ENCODE results near the gene ITPR1.

ITPR1 gene

GRCh38 chr3:4708230-4708629 is 215.1 kb downstream of the ITPR1 start:
- TF ChIP-seq CTCF (IDR thresholded peaks at IDR 0.05; ENCODE audit: insufficient read depth, low read length) (no peak), SPI1 (IDR thresholded peaks at IDR 0.05; ENCODE audit: borderline replicate concordance, low read depth) (no peak), GABPA (IDR thresholded peaks at IDR 0.05; ENCODE audit: low read depth) (no peak), POLR2AphosphoS5 (IDR thresholded peaks at IDR 0.05; ENCODE audit: low read depth) (no peak)
- TF ChIP-seq, protein P1, sequence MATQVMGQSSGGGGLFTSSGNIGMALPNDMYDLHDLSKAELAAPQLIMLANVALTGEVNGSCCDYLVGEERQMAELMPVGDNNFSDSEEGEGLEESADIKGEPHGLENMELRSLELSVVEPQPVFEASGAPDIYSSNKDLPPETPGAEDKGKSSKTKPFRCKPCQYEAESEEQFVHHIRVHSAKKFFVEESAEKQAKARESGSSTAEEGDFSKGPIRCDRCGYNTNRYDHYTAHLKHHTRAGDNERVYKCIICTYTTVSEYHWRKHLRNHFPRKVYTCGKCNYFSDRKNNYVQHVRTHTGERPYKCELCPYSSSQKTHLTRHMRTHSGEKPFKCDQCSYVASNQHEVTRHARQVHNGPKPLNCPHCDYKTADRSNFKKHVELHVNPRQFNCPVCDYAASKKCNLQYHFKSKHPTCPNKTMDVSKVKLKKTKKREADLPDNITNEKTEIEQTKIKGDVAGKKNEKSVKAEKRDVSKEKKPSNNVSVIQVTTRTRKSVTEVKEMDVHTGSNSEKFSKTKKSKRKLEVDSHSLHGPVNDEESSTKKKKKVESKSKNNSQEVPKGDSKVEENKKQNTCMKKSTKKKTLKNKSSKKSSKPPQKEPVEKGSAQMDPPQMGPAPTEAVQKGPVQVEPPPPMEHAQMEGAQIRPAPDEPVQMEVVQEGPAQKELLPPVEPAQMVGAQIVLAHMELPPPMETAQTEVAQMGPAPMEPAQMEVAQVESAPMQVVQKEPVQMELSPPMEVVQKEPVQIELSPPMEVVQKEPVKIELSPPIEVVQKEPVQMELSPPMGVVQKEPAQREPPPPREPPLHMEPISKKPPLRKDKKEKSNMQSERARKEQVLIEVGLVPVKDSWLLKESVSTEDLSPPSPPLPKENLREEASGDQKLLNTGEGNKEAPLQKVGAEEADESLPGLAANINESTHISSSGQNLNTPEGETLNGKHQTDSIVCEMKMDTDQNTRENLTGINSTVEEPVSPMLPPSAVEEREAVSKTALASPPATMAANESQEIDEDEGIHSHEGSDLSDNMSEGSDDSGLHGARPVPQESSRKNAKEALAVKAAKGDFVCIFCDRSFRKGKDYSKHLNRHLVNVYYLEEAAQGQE (IDR thresholded peaks at IDR 0.05; ENCODE audit: insufficient replicate concordance, low read depth): no peak
- no peak for DNase-seq (ENCODE audit: low read depth in 1 of 2, low spot score in 1 of 2)
- Histone ChIP-seq H3K27ac (replicated peaks) (no peak overlapping the region), H3K27me3 (ENCODE audit: insufficient read depth, poor library complexity, severe bottlenecking) (no peaks in the 10 kb centered on the region), H3K4me3 (replicated peaks; ENCODE audit: insufficient read depth, low read length) (no peak overlapping the region)

DNA sequence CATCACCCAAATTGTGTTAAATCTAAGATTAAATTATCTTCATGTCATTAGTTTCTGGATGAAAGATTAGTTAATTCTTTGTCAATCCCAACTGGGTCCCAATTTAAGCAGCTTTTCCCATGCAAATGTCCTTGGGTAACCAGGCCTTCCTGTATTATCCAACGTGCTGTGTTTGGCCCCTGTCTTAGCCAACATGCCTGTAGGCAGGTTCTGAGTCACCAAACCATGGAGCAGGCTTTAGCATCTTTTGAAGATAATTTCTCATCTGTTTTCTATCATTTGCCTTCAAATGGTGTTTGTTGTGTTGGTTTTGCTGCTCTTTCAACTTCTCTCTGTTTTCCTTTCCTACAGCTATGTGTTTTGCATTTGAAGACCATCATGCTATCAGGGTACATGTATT is 216.2 kb downstream of the ITPR1 start:
- no peak for DNase-seq (ENCODE audit: low read depth in 1 of 2, low spot score in 1 of 2)
- H3K4me3 ChIP-seq (replicated peaks; ENCODE audit: insufficient read depth, low read length): no peak overlapping the region
- TF ChIP-seq GABPA (IDR thresholded peaks at IDR 0.05; ENCODE audit: low read depth) (no peak), CTCF (IDR thresholded peaks at IDR 0.05; ENCODE audit: insufficient read depth, low read length) (no peak), POLR2AphosphoS5 (IDR thresholded peaks at IDR 0.05; ENCODE audit: low read depth) (no peak), SPI1 (IDR thresholded peaks at IDR 0.05; ENCODE audit: borderline replicate concordance, low read depth) (no peak)
- TF ChIP-seq, protein P1 (IDR thresholded peaks at IDR 0.05; ENCODE audit: insufficient replicate concordance, low read depth): no peak
- H3K27me3 ChIP-seq (ENCODE audit: insufficient read depth, poor library complexity, severe bottlenecking): no peaks in the 10 kb centered on the region
- no peak overlapping the region for H3K27ac ChIP-seq (replicated peaks)

- no peak for DNase-seq (ENCODE audit: low read depth in 1 of 2, low spot score in 1 of 2)
- H3K27ac ChIP-seq (replicated peaks): no peak overlapping the region
- TF ChIP-seq, protein P1 (IDR thresholded peaks at IDR 0.05; ENCODE audit: insufficient replicate concordance, low read depth): no peak
- TF ChIP-seq POLR2AphosphoS5 (IDR thresholded peaks at IDR 0.05; ENCODE audit: low read depth): no peak
- TF ChIP-seq CTCF (IDR thresholded peaks at IDR 0.05; ENCODE audit: insufficient read depth, low read length): no peak
- no peak for TF ChIP-seq SPI1 (IDR thresholded peaks at IDR 0.05; ENCODE audit: borderline replicate concordance, low read depth)
- TF ChIP-seq GABPA (IDR thresholded peaks at IDR 0.05; ENCODE audit: low read depth): no peak
Observed at GRCh38 chr3:4710191-4710590, 217.0 kb downstream of the ITPR1 start.

More at GRCh38 chr3:4710191-4710590, 217.0 kb downstream of the ITPR1 start:
- H3K4me3 ChIP-seq (replicated peaks; ENCODE audit: insufficient read depth, low read length): no peak overlapping the region
- H3K27me3 ChIP-seq (ENCODE audit: insufficient read depth, poor library complexity, severe bottlenecking): no peaks in the 10 kb centered on the region

All from HL-60 (cell line).